ENCODE measurements around the gene YPEL5.

- no peak for TF ChIP-seq EZH2phosphoT487 (IDR thresholded peaks at IDR 0.05; ENCODE audit: borderline replicate concordance)
- TF ChIP-seq ZNF274 (IDR thresholded peaks at IDR 0.05; ENCODE audit: low read depth, low read length) = no peak
These were observed 55.2 kb downstream of the YPEL5 start for GRCh38 chr2:30201990-30202389.

Measured in HCT116 (cell line).